GM18867 (cell line): ENCODE data around the gene NCKAP5.
A peak's percentile ranks its signal among the peaks of the same experiment; 100 is the strongest.
"Not testable (repeated sequence)": the region's sequence is repeated elsewhere in the genome, so short reads cannot be mapped to it uniquely, and the experiment has no call there.

Experiments
- ATAC-seq: cut with Tn5 transposase; IDR thresholded peaks from one replicate; pipeline ENCODE4 v1.9.1; 2021; ENCODE audit warnings: mild to moderate bottlenecking, moderate library complexity; ENCODE audit not compliant: unreplicated experiment

NCKAP5 gene

DNA sequence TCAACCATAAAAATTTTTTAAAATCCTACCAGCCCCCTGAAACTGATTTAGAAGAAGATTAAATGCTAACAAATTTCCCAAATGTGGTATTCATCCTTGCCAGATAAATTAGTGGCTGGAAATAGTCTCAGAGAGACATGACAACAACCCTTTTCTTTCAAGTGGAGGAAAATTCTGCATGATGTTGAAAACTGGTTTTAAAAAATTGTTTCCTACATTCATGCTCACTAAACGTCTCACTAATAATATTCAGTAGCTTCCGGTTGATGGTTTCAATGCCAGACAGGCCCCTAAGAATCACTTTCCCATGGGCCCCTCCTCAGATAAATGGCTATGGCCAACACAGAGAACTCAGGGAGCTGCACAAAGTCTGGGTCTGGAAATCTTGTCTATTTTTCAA lies 43.2 kb downstream of the NCKAP5 start:
- ATAC-seq: no peak

DNA sequence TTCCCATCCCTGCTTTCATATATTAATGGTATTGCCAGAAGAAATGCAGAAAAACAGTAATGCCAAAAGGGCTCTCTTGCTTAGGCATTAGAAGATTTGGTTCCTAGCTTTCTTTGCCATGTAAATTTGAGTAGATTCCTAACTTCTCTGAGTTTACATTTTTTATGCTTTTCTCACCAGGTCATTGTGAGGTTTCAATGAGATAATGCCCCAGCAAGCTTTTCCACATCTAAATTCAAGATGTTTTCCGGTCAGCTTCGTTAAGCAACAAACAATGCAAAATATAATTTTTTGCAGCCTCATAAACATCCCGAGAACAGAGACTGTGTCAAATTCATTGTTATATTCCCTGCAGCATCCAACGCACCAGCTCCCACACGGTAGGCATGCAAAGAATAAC lies 44.9 kb downstream of the NCKAP5 start:
- no peak for ATAC-seq

DNA sequence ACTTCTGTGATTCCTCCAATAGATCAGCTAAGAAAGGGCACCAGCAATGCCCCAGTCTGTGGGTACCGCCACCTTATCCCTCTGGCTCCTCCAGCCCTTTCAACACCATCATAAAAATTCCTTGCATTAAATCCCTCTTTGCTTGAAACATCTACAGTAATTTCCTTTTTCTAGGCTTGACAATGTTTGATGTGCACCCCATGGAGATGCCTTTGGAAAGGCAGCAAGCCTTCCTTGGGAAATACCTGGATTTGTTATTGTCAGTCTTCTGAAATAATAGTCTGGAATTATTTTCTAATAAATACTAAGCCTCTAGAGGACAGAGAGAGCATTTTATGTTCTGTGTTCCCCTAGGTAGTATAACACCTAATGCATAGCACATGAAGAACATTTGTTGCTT lies 46.1 kb downstream of the NCKAP5 start:
- no peak for ATAC-seq

DNA sequence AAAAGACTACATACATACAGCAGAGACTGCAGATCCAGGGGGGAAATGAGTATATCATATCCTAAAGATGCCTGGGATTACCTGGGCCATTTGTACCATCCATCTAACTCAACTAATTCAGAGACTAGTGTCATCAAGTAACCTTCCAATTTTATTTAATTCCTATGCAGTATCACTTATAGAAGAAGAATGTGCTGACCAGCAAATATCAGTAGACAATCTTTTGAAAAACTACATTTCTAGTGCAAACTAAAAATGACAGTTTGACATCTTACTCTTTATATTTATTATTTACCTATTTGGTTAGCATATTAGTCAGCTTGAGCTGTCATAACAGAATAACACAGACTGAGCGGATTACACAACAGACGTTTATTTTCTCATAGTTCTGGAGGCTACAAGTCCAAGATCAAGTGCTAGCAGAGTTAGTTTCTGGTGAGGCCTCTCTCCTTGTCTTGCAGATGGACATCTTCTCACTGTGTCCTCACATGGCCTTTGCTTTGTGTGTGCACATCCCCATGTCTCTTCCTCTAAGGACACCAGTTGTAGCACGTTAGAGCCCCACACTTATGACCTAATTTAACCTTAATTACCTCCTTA lies 47.0 kb downstream of the NCKAP5 start:
- no peak for ATAC-seq

DNA sequence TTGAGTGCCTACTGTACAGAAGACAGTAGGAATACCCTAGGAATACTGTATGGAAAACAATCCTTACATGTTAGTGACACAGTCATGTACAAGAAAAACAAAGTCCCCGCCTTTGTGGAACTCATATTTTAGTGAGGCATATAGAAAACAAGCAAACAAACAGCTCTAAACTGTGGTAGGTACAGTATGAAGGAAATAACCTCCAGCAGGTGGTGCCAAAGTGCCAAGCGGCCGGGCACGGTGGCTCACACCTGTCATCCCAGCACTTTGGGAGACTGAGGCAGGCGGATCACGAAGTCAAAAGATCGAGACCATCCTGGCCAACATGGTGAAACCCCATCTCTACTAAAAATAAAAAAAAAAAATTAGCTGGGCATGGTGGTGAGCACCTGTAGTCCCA lies 48.6 kb downstream of the NCKAP5 start:
- not testable (repeated sequence) for ATAC-seq

DNA sequence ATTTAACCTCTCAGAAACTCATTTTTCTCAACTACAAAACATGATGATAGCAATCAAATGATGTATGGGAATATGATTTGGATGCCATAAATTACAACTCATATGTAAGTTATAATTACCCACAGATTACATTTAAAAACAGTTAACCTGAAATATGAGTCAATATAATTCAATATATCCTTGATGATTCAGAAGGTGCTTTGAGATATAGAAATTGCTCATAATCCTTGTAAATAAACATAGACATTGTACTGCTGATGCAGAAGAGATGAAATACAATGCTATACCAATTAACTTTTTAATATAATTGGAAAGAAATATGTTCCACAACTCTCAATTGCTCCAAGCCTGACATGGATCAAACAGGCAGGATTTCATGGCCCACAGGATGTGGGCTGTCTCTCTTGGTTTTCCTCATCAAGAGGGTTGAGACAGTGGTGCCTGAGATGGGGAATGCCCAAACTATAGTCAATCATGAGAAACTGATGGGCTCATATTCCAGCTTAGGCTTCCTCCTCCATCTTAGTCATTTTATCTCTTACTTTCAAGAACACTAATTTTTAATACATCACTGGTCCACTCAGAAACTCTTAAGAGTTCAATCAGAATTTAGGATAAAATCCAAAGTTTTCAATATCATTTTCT lies 49.4 kb downstream of the NCKAP5 start:
- no peak for ATAC-seq

DNA sequence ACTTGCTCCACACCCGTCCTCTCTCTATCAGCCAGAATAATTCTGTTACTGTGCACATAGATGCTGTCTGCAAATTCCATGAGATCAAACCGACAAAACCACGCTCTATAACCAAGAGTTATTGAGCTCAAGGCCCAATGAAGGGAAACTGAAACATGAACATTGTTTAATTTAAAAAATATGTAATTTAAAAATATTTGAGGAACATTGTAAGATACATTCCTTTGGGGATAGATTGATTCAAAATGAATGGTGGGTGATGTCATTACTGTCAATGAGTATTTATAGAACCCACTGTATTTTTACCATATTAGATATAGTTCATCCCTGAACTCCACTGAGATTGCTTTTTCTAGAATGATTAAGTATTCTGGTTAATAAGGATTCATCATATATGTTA lies 50.4 kb downstream of the NCKAP5 start:
- no peak for ATAC-seq

DNA sequence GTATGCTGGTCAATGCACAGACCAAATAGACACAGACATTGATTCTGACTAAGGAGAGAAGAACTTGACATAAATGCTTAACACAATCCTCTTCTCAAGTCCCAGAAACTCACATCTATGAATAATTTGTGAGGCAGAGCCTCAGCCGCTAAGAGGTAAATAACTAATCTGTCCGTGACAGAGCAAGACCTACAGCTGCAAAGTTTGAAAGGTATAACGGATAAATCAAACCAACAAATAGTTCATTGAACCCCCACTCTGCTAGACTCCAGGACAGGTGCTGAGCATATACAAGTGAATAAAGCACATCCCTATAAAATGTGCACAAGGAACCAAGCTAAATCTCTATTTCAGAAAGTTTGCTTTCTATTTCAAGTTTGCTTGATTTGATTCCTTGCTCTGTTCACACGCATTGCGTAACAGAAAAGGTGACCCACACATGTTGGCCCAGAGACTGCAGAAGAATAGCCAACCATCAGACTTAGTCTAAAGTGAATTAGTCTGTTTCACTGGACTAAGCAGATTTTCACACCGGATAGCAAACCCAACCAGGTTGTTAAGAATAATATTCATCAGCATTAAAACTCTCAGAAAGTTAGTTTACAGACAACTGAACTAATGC lies 51.7 kb downstream of the NCKAP5 start:
- no peak for ATAC-seq

DNA sequence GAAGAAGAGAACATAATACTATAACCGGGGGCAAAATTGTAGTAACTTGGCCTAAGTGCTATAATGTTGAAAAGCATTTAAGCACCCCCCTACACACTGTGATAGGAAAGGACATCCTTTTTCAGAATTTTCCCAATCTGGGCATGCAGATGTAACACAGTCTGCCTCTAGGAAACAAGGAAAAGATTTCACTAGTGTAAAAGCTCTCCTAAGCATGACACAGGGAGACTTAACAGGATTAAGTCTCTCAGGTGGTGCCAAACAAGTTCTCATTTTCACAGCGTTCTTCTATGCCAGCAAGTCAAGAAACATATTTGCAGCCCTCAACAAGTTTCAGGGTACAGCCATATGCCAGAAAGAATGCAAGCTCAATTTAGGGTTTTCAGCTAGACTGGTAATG lies 53.0 kb downstream of the NCKAP5 start:
- ATAC-seq: no peak

DNA sequence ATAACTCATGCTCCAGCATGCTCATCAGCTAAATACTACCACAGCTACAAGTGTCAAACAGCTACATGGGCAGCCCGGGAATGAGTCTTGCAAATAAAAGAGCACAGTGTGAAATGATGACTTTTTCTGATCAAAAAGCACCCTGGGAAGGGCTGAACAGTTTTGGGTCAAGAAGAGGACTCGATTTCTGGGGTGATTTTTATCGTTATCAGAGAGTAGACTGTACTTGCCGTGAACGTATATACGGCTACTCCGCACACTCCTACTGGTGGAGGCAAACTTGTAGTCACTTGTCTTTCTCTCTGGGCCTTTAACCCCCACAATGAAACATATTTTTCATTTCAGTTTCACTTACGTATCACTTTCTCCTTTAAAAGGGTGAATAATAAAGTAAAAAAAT lies 54.4 kb downstream of the NCKAP5 start:
- no peak for ATAC-seq

DNA sequence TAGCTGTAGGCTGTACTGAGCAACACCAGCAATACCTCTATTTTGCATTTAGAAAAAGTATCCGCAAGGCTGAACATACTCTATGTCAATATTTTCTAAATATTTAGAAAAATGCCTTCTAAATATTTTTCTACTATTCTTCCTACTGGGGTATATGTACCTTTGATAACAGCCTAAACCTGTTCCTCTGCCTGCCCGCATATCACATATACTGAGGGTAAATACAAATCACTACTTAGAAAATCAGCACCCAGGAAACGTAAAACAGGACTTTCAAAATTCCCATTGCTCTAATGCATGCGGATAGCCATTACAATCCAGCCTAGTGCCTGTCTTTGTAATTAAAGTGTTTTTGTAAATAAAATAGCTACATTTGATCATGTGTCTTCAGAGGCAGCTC lies 56.1 kb downstream of the NCKAP5 start:
- ATAC-seq: no peak

DNA sequence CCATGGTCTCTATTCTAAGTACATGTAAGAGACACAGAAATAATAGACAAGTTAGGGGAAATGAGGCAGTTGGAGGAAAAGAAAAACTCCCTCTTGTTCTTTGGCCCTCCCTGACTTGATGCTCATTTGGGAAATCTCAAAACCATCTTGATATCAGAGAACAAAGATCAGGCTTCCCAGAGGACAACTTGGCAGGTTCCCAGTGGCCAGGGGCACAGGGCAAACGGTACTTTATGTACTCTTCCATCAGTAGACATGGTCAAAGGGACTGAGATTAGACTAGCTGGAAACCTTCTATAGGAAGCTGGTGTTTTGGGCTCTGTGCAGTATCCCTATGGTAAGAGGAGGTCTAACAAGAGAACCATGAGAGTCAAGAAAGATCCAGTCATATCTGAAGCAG lies 56.6 kb downstream of the NCKAP5 start:
- no peak for ATAC-seq

DNA sequence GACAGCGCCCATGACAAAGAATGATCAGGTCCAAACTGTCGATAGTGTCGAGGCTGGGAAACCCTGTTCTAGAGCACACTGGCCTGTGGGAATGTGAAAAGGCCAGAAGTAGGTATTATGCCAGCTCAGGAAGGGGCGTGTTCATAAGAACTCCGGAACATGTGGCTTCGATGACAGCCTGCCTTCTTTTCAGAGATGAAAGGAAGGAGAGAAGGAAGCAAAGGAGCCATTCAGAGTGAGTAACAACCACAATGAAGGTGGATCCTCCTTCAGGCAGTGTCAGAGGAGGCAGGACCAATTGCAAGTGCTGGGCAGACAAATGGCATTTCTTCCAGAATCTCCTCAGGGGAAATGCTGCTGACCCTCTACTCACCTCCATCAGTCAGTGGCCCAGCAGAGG lies 58.5 kb downstream of the NCKAP5 start:
- no peak for ATAC-seq

DNA sequence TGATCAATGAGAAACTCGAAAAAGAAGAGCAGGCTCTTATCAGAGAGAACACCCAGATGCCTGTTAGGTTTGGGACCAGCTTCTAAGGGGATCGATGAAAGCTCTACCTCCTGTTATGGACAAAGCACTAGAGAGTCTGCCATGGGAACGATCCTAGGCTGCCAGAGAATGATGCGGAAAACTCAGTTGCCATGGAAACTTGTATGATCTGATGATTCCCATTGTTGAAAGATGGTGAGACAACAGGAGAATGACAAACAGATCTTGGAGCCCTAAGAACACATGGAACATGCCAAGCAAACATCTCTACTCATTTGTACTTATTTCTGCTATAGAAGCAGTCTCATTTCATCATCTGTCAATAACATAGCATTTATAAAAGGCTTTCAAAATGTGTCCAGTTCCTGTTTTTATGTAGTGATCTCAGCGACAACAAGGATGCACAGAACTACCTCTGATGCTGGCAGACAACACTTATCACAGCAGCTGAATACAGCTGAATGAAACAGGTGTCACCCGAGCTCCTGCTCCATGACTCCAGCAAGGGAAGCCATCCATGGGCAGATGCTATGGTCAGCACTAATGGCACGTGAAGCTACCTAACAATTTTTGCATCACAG lies 59.6 kb downstream of the NCKAP5 start:
- no peak for ATAC-seq

DNA sequence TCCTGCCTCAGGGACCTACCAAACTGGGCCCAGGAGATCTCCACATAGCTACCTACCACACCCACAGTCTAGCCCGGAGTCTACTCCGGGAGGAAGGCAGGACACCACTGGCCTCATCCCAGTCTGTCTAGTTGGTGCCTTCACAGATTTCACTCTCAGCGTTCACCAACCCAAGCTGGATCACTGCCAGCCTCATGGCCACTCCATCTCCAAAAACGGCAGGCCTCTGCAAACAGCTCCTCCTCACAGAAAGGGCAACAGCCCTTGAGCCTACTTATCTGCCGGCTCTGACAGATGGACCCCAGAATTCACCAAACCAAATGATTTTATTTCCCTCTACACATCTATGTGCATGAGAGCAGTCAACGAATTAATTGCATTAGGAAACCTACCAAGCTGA lies 61.3 kb downstream of the NCKAP5 start:
- no peak for ATAC-seq

DNA sequence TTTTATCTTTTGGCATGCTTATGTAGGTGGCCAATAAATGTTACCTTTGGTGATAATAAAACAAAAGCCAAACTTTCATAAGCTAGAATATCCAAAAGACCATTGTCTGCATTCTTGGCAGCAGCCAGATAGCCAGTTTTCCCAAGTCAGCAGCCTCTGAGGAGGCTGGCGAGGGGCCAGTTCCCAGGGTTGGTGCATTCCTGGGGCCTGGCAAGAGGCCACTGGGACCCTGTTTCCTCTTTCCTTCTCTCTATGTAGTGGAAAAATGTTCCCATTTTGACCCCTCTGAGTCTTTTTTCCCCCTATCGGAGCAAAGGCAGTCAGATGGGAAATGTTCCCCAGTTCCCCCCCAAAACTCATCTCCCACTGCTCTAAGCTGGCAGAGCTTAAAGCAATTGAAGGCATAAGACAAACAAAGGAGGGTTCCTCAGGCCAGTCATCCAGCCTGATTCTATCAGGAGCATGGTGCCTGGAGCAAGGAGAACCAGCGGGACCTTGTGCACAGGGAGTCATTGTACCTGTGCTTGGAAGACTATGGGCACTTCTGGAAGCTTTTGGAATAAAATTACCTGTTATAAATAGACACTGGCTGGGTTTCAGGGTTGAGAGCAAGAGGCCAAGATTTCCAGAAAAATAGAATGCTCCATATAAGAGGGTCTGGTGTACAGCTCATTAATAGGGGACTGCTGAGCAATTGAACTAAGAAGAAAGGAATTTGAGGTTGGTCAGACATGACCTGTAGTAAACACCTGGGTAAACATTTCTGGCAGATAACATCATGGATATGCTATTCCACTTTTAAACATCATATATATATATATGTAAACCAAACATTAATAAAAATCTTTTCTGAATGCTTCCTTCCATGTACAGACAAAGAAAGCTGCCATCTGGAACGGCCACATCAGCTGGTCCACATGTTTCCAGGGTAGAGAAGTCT lies 63.4 kb downstream of the NCKAP5 start:
- ATAC-seq: no peak

DNA sequence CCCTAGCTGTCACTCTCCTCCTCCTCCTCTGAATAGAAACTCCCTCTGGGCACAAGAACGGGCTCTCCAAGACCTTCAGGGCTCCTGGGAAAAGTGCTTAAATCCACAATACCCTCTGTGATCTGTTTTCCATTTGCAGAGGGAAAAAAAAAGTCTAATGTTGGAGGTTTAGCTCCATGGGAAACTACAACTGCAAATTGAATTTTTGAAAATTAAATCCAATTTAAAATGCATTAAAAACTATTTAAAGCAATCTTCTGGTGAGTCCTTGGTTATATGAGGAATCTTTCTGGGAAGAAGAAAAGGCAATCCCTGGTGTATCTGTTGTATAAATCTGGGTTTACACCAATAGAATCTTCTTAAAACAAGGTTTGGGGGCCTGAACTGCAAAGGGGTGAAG lies 64.3 kb downstream of the NCKAP5 start:
- ATAC-seq: no peak

DNA sequence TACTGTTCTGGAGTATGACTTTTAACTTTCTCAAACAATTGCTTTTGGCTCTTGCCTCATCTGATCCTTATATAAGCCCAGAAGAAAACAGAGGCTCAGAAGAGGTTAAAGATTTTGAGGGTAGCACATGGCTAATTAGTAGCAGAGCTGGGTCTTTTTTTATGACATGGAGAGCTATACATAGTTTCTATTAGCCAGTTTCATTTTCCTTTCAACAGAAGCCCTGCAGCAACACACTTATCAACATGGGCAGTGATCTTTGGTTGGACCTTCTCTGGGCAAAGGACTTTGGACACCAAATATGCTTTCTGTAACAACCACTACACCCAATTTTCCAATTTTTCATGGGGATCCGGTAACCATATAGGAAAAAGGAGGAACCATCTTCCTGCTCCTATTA lies 64.9 kb downstream of the NCKAP5 start:
- peak; percentile 81 for ATAC-seq

DNA sequence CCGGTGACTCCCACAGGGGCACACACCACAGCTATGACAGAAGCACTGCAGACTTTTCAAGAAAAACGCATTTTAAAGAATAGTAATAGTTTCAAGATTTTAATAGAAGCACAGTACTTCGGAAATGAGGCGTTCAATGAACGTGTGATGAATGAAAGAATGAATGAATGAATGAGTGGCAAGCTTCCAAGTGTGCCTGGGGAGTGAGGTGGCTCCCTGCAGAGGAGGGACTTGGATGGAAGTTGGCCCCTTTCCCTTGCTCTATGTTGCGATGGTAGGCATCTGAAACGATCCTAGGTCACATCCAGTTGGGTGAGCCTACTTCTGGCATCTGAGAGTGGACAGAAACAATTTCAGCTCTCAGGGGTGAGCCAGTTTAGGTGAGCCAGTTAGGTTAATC lies 65.6 kb downstream of the NCKAP5 start:
- ATAC-seq: no peak

DNA sequence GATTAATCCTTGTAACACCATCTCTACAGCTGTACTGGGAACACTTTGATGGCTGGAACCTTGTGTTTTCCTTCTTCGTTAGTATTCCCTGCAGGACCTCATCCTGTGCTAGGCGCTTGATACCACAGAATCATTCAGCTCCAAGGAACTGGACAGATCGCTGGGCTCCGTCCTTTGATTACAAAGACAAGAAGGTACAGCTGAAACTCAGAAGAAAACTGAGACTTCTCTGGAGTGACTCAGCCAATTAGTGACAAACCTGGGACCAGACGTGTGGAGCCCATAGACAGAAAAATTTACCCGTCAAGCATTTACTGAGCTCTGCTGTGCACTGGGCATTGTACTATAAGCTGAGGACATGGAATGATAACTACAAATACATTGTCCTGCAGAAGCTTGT lies 67.3 kb downstream of the NCKAP5 start:
- no peak for ATAC-seq
